ENCODE data around the gene EP400.

- no peak for TF ChIP-seq CTCF (conservative IDR thresholded peaks at IDR 0.05; ENCODE audit: low read depth, low read length)
- TF ChIP-seq EZH2 (IDR thresholded peaks at IDR 0.05; ENCODE audit: borderline replicate concordance, low read depth, low read length, poor library complexity, severe bottlenecking): no peak
Observed at GRCh38 chr12:132081423-132081822, 131.7 kb downstream of the EP400 start.
